Measurements from ENCODE around the gene TSSK2.

The TSSK2 gene

GRCh38 chr22:19125474-19126308 is 5.4 kb upstream of the TSSK2 start:
- no peak for DNase-seq

GRCh38 chr22:19126309-19127273 is 4.5 kb upstream of the TSSK2 start:
- no peak for DNase-seq

- DNase-seq: no peak
These were observed 3.6 kb upstream of the TSSK2 start for GRCh38 chr22:19127329-19128008.

- DNase-seq: no peak
These were observed 3.1 kb upstream of the TSSK2 start for GRCh38 chr22:19128009-19128401.

- DNase-seq: no peak
These were observed 2.0 kb upstream of the TSSK2 start for GRCh38 chr22:19128946-19129727.

- DNase-seq: no peak
These were observed 1.2 kb upstream of the TSSK2 start for GRCh38 chr22:19129871-19130270.

- DNase-seq: no peak
These were observed 542 bp downstream of the TSSK2 start for GRCh38 chr22:19131685-19132015.

- DNase-seq: no peak
These were observed 1.0 kb downstream of the TSSK2 start for GRCh38 chr22:19132153-19132552.

- no peak for DNase-seq
These were observed 1.7 kb downstream of the TSSK2 start for GRCh38 chr22:19132693-19133400.

- DNase-seq: no peak
These were observed 2.5 kb downstream of the TSSK2 start for GRCh38 chr22:19133561-19133960.

- no peak for DNase-seq
These were observed 3.2 kb downstream of the TSSK2 start for GRCh38 chr22:19134176-19134831.

GRCh38 chr22:19134874-19135273 is 3.8 kb downstream of the TSSK2 start:
- no peak for DNase-seq

- DNase-seq: no peak
These were observed 5.8 kb downstream of the TSSK2 start for GRCh38 chr22:19136915-19137314.

GRCh38 chr22:19137384-19138216 is 6.5 kb downstream of the TSSK2 start:
- DNase-seq: no peak

GRCh38 chr22:19138217-19139000 is 7.3 kb downstream of the TSSK2 start:
- no peak for DNase-seq

GRCh38 chr22:19139001-19139356 is 7.9 kb downstream of the TSSK2 start:
- DNase-seq: no peak

GRCh38 chr22:19139974-19140373 is 8.9 kb downstream of the TSSK2 start:
- DNase-seq: no peak

- DNase-seq: no peak
These were observed 11.3 kb downstream of the TSSK2 start for GRCh38 chr22:19142394-19142793.

- DNase-seq: no peak
These were observed 12.1 kb downstream of the TSSK2 start for GRCh38 chr22:19143212-19143611.

GRCh38 chr22:19143967-19144400 is 12.9 kb downstream of the TSSK2 start:
- no peak for DNase-seq
